Measurements from ENCODE around the gene KCNAB3. TPM values are rescaled to one million over a fixed set of nuclear protein-coding genes. Genes with fewer than 3 reads are reported as not detected.
A peak's percentile ranks its signal among the peaks of the same experiment; 100 is the strongest.

Gene KCNAB3
- total and polyA plus RNA-seq, 2 donors (not counting 3 experiments of a cell fraction or from before 2014, with no cell fraction given): 1.3 to 2.4 TPM

GRCh38 chr17:7903154-7904103, 26.2 kb downstream of the KCNAB3 start:
- H3K9me3 ChIP-seq (replicated peaks; ENCODE audit: control insufficient read depth, insufficient read depth, low read length): no peaks in the 10 kb centered on the region
- H3K79me2 ChIP-seq (ENCODE audit: control insufficient read depth, insufficient read depth, low read length): no peaks in the 10 kb centered on the region
- H3K27ac ChIP-seq (ENCODE audit: insufficient read depth, low read depth, low read length): no peak overlapping the region
- H2AFZ ChIP-seq (ENCODE audit: low read depth, low read length): no peak overlapping the region
- no peaks in the 10 kb centered on the region for H3K9me1 ChIP-seq (replicated peaks; ENCODE audit: control insufficient read depth, extremely low read depth, insufficient read depth, low read length)
- BruUV-seq (replicated peaks): TSS peak; percentile 23
- H4K20me1 ChIP-seq (replicated peaks; ENCODE audit: control insufficient read depth, extremely low read depth, insufficient read depth, low read length): no peaks in the 10 kb centered on the region
- CTCF ChIA-PET: interaction anchor here (1.8 kb wide), 1 partner anchor 68 kb away, joined by 4 read pairs; no protein-coding TSS in a partner anchor
- POLR2A ChIA-PET: no interaction called here
- H3K4me1 ChIP-seq (ENCODE audit: control insufficient read depth, extremely low read depth, insufficient read depth, low read length): no peaks in the 10 kb centered on the region
- dilution Hi-C loops (cut with MboI; ENCODE audit: extremely low pct_ligation_motif_present, low sequenced_read_pairs) (no loop called here), intact Hi-C loops (cut with micrococcal nuclease) (no loop called here)
- H3K27me3 ChIP-seq (ENCODE audit: control insufficient read depth in 2 of 2, insufficient read depth in 2 of 2, low read length in 2 of 2): no peaks in the 10 kb centered on the region
- no peak for TF ChIP-seq POLR2A (IDR thresholded peaks at IDR 0.05; ENCODE audit: low read depth, low read length)
- no peak for TF ChIP-seq FOS (IDR thresholded peaks at IDR 0.05; ENCODE audit: borderline replicate concordance, insufficient read depth, low read length)
- TF ChIP-seq POLR2AphosphoS5 (IDR thresholded peaks at IDR 0.05; ENCODE audit: insufficient read depth, low read depth, low read length): no peak
- TF ChIP-seq JUN (IDR thresholded peaks at IDR 0.05; ENCODE audit: borderline replicate concordance, insufficient read depth, insufficient read length, low read depth): no peak
- no peak for TF ChIP-seq MAX (IDR thresholded peaks at IDR 0.05; ENCODE audit: insufficient read depth, insufficient read length)
- TF ChIP-seq GATA2 (IDR thresholded peaks at IDR 0.05; ENCODE audit: insufficient read depth, insufficient read length, low read depth, low read length): no peak
- no peak for TF ChIP-seq MYC (IDR thresholded peaks at IDR 0.05; ENCODE audit: low read depth, low read length)
- TF ChIP-seq CTCF (IDR thresholded peaks at IDR 0.05; ENCODE audit: extremely low read depth in 1 of 2, insufficient read depth in 1 of 2, low read depth in 1 of 2, low read length in 2 of 2): no peak
- no peak for TF ChIP-seq EZH2 (IDR thresholded peaks at IDR 0.05; ENCODE audit: borderline replicate concordance, low read depth, low read length, severe bottlenecking)
- no peak overlapping the region for H3K4me3 ChIP-seq (replicated peaks in 1 of 3; ENCODE audit: insufficient read depth in 1 of 3, low read depth in 1 of 3, low read length in 3 of 3)
- H3K36me3 ChIP-seq (ENCODE audit: control insufficient read depth in 2 of 2, extremely low read depth in 1 of 2, insufficient read depth in 2 of 2, low read length in 2 of 2): peaks cover 37 to 89% of the 10 kb centered on the region in 2 experiments
- DNase-seq (ENCODE audit: low read depth, low spot score): no peak
- H3K4me2 ChIP-seq (ENCODE audit: insufficient read depth, low read length): no peak overlapping the region
- no peak for FAIRE-seq
- no peak overlapping the region for H3K9ac ChIP-seq (replicated peaks; ENCODE audit: extremely low read depth, insufficient read depth, low read length)
